Gastrocnemius medialis (tissue), 4 donors: ENCODE measurements around the gene SNX24. TPM values are rescaled to one million over a fixed set of nuclear protein-coding genes. Genes with fewer than 3 reads are reported as not detected.
"Not testable (repeated sequence)": the region's sequence is repeated elsewhere in the genome, so short reads cannot be mapped to it uniquely, and the experiment has no call there.

Experiments used
- ATAC-seq, 2 donors: fragments of 150-250 bp; one replicate each; pipeline ENCODE4 v1.9.1; 2016
- DNase-seq, 2 donors: peaks; one replicate each; pipeline ENCODE4 v3.0.0-alpha.2; 2019
- H3K27ac ChIP-seq, 4 donors: fragments of 200-600 bp; sonication (generic); 1 replicate in 1 of 4; 2 replicates in 3 of 4; pipeline ENCODE4 v1.5.1; 2016 to 2018; ENCODE audit warnings: mild to moderate bottlenecking in 2 of 4, moderate library complexity in 1 of 4
- H3K27me3 ChIP-seq, 3 donors: fragments of 200-600 bp; sonication (generic) in 2 of 3; 1 replicate in 1 of 3; 2 replicates in 2 of 3; pipeline versions ENCODE4 v1.5.1 to v1.6.0; 2016 to 2019; ENCODE audit warnings: mild to moderate bottlenecking in 1 of 3, moderate library complexity in 1 of 3
- H3K36me3 ChIP-seq, 2 donors: fragments of 200-600 bp; sonication (generic) in 1 of 2; one replicate each; pipeline ENCODE4 v1.5.1; 2017 to 2018
- H3K4me1 ChIP-seq, 2 donors: fragments of 200-600 bp; sonication (generic) in 1 of 2; one replicate each; pipeline ENCODE4 v1.5.1; 2016 to 2017; ENCODE audit warnings: mild to moderate bottlenecking in 2 of 2
- H3K4me3 ChIP-seq, 4 donors: fragments of 200-600 bp; sonication (generic) in 3 of 4; 1 replicate in 1 of 4; 2 replicates in 3 of 4; pipeline ENCODE4 v1.5.1; 2016 to 2019; ENCODE audit warnings: mild to moderate bottlenecking in 2 of 4
- H3K9me3 ChIP-seq, 3 donors: fragments of 200-600 bp; sonication (generic) in 2 of 3; 1 replicate in 1 of 3; 2 replicates in 2 of 3; pipeline ENCODE4 v1.5.1; 2016 to 2019
- POLR2A ChIP-seq, 2 donors: fragments of 450-650 bp; IDR thresholded peaks; one replicate each; pipeline ENCODE4 v1.6.1; 2017; ENCODE audit warnings: antibody characterized with exemption in 2 of 2, mild to moderate bottlenecking in 2 of 2, moderate library complexity in 2 of 2
- in situ Hi-C, 4 donors: fragments of 200-750 bp; cut with MboI; loops; one replicate each; pipeline versions ENCODE4 v1.15.0 to v1.8.0; 2017; ENCODE audit warnings: low sequenced_read_pairs in 4 of 4
- intact Hi-C: fragments of 100-400 bp; cut with DNase I; formaldehyde crosslinking; loops from one replicate; pipeline ENCODE4 v1.15.1; 2023; ENCODE audit warnings: low total_unique reads
- total RNA-seq, 4 donors: library from RNA; depleted of rRNA; stranded (reverse); fragments of >200 nt; gene quantifications; one replicate each; pipeline versions ENCODE4 v1.1.0 to v1.2.3, GENCODE V29; 2016
- TF ChIP-seq, protein P1 (sequence below), 5 experiments: fragments of 450-650 bp in 3 of 5; fragments of 200-600 bp in 2 of 5; sonication (generic) in 2 of 5; IDR thresholded peaks in 4 of 5; conservative IDR thresholded peaks in 1 of 5; 1 replicate in 4 of 5; 2 replicates in 1 of 5; pipeline ENCODE4 v1.5.1; 2016 to 2019; ENCODE audit warnings: antibody characterized with exemption in 5 of 5, mild to moderate bottlenecking in 3 of 5, moderate library complexity in 3 of 5

SNX24 gene
- total RNA-seq, 4 donors from 2014 or later, result 6.9 to 17.8 (median 10.6) TPM

DNA sequence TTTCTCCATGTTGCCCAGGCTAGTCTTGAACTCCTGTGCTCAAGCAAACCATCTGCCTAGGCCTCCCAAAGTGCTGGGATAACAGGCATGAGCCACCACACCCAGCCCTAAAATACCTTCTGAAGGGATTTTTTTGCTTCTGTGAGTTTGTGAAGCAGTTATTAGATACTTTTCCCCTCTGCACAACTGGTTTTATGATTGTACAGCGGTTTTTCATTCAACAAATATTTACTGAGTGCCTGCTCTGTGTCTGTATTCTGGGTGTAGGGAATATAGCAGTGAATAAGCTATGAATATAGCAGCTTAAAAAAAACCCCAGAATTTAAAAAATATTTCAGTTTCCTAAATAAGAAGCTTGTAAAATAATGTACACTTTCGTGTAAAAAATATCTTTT lies 2.3 kb downstream of the SNX24 start:
- in situ Hi-C loops, result loop anchor here in 1 of 4 donors (10.0 kb wide), 1 partner anchor 73 kb away; the partner anchor contains the start of gene SNX2
- DNase-seq (no peak), ATAC-seq (no peak)
- intact Hi-C loops, result no loop called here
- no peak overlapping the region for H3K27ac ChIP-seq
- H3K9me3 ChIP-seq, result no peaks in the 10 kb centered on the region
- peaks cover 11 to 13% of the 10 kb centered on the region in 2 donors for H3K4me1 ChIP-seq
- H3K27me3 ChIP-seq, result no peaks in the 10 kb centered on the region
- no peak overlapping the region for H3K4me3 ChIP-seq
- no peaks in the 10 kb centered on the region for H3K36me3 ChIP-seq
- TF ChIP-seq, protein P1, sequence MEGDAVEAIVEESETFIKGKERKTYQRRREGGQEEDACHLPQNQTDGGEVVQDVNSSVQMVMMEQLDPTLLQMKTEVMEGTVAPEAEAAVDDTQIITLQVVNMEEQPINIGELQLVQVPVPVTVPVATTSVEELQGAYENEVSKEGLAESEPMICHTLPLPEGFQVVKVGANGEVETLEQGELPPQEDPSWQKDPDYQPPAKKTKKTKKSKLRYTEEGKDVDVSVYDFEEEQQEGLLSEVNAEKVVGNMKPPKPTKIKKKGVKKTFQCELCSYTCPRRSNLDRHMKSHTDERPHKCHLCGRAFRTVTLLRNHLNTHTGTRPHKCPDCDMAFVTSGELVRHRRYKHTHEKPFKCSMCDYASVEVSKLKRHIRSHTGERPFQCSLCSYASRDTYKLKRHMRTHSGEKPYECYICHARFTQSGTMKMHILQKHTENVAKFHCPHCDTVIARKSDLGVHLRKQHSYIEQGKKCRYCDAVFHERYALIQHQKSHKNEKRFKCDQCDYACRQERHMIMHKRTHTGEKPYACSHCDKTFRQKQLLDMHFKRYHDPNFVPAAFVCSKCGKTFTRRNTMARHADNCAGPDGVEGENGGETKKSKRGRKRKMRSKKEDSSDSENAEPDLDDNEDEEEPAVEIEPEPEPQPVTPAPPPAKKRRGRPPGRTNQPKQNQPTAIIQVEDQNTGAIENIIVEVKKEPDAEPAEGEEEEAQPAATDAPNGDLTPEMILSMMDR (IDR thresholded peaks at IDR 0.05 in 4 of 5, conservative IDR thresholded peaks at IDR 0.05 in 1 of 5), result no peak

GRCh38 chr5:122849771-122850170 lies 4.4 kb downstream of the SNX24 start:
- DNase-seq (no peak), ATAC-seq (no peak)
- H3K4me1 ChIP-seq, result peaks cover 11 to 13% of the 10 kb centered on the region in 2 donors
- no peaks in the 10 kb centered on the region for H3K9me3 ChIP-seq
- H3K27me3 ChIP-seq, result no peaks in the 10 kb centered on the region
- no peak overlapping the region for H3K4me3 ChIP-seq
- intact Hi-C loops, result no loop called here
- H3K27ac ChIP-seq, result no peak overlapping the region
- no peaks in the 10 kb centered on the region for H3K36me3 ChIP-seq
- TF ChIP-seq POLR2A (IDR thresholded peaks at IDR 0.05), result no peak
- TF ChIP-seq, protein P1 (IDR thresholded peaks at IDR 0.05 in 4 of 5, conservative IDR thresholded peaks at IDR 0.05 in 1 of 5), result no peak
- in situ Hi-C loops, result loop anchor here in 1 of 4 donors (10.0 kb wide), 1 partner anchor 75 kb away; the partner anchor contains the start of gene SNX2

DNA sequence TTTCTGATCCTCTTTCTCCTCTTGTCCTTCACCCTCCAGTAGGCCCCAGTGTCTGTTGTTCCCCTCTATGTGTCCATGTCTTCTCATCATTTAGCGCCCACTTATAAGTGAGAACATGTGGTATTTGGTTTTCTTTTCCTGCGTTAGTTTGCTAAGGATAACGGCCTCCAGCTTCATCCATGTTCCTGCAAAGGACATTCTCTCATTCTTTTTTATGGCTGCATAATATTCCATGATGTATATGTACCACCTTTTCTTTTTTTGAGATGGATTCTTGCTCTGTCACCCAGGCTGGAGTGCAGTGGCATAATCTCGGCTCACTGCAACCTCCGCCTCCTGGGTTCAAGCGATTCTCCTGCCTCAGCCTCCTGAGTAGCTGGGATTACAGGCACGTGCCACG lies 12.1 kb downstream of the SNX24 start:
- H3K27ac ChIP-seq, H3K4me1 ChIP-seq, H3K9me3 ChIP-seq, H3K27me3 ChIP-seq, ATAC-seq, in situ Hi-C loops, H3K4me3 ChIP-seq, intact Hi-C loops, DNase-seq, H3K36me3 ChIP-seq: not testable (repeated sequence)

DNA sequence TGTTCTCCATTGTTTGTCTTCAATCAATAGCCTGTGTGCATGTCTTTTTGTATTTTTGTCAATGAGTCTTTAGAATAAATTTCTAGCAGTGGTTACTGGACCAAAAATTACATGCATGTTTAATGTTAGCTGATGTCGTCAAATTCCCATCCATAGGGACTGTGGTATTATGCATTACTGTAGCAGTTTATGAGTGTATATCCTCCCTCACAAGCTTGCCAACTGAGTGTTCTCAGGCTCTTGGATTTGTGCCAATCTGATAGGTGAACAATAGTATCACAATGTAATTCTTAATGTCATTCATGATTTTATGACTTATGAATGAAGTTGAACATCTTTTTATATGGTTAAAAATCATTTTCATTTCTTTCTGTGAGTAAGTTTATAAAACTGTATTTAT lies 13.0 kb downstream of the SNX24 start:
- Histone ChIP-seq H3K4me3 (no peak overlapping the region), H3K27ac (no peak overlapping the region), H3K27me3 (no peaks in the 10 kb centered on the region), H3K36me3 (no peaks in the 10 kb centered on the region), H3K4me1 (no peaks in the 10 kb centered on the region), H3K9me3 (no peaks in the 10 kb centered on the region)
- DNase-seq, result no peak
- TF ChIP-seq POLR2A (IDR thresholded peaks at IDR 0.05), result no peak
- TF ChIP-seq, protein P1 (IDR thresholded peaks at IDR 0.05 in 4 of 5, conservative IDR thresholded peaks at IDR 0.05 in 1 of 5), result no peak
- no peak for ATAC-seq
- intact Hi-C loops, result no loop called here
- in situ Hi-C loops, result no loop called here

GRCh38 chr5:122863240-122863639 lies 17.8 kb downstream of the SNX24 start:
- ATAC-seq, result no peak

More at GRCh38 chr5:122863240-122863639, 17.8 kb downstream of the SNX24 start:
- H3K4me3 ChIP-seq, result no peak overlapping the region
- H3K36me3 ChIP-seq, result no peaks in the 10 kb centered on the region
- no peak overlapping the region for H3K27ac ChIP-seq
- DNase-seq, result no peak
- in situ Hi-C loops, result no loop called here
- no peaks in the 10 kb centered on the region for H3K27me3 ChIP-seq
- TF ChIP-seq, protein P1 (IDR thresholded peaks at IDR 0.05 in 4 of 5, conservative IDR thresholded peaks at IDR 0.05 in 1 of 5), result no peak
- no peak for TF ChIP-seq POLR2A (IDR thresholded peaks at IDR 0.05)
- intact Hi-C loops, result no loop called here
- no peaks in the 10 kb centered on the region for H3K4me1 ChIP-seq
- H3K9me3 ChIP-seq, result no peaks in the 10 kb centered on the region
